ENCODE measurements around the gene SYT17.

Gene SYT17

GRCh38 chr16:19138601-19139000, 29.4 kb upstream of the SYT17 start:
- no peaks in the 10 kb centered on the region for H3K27me3 ChIP-seq (replicated peaks; ENCODE audit: control insufficient read depth, insufficient read depth, low read length, poor library complexity, severe bottlenecking)
- H3K4me3 ChIP-seq (ENCODE audit: insufficient read depth, low read depth, low read length, poor library complexity, severe bottlenecking), result no peak overlapping the region
- no peaks in the 10 kb centered on the region for H3K4me1 ChIP-seq (ENCODE audit: control insufficient read depth, insufficient read depth, low read length, poor library complexity, severe bottlenecking)
- no peak overlapping the region for H3K27ac ChIP-seq (ENCODE audit: insufficient read depth, low read length, poor library complexity, severe bottlenecking)
- no peak for DNase-seq
- no peaks in the 10 kb centered on the region for H3K36me3 ChIP-seq (ENCODE audit: control insufficient read depth, insufficient read depth, low read length)
- H3K9me3 ChIP-seq (ENCODE audit: control insufficient read depth, low read length), result no peaks in the 10 kb centered on the region

GRCh38 chr16:19139436-19140091, 28.5 kb upstream of the SYT17 start:
- Histone ChIP-seq H3K4me3 (ENCODE audit: insufficient read depth, low read depth, low read length, poor library complexity, severe bottlenecking) (no peak overlapping the region), H3K4me1 (ENCODE audit: control insufficient read depth, insufficient read depth, low read length, poor library complexity, severe bottlenecking) (no peaks in the 10 kb centered on the region)
- DNase-seq, result no peak

GRCh38 chr16:19140396-19140795, 27.6 kb upstream of the SYT17 start:
- Histone ChIP-seq H3K9me3 (ENCODE audit: control insufficient read depth, low read length) (no peaks in the 10 kb centered on the region), H3K4me3 (ENCODE audit: insufficient read depth, low read depth, low read length, poor library complexity, severe bottlenecking) (no peak overlapping the region), H3K36me3 (ENCODE audit: control insufficient read depth, insufficient read depth, low read length) (no peaks in the 10 kb centered on the region), H3K4me1 (ENCODE audit: control insufficient read depth, insufficient read depth, low read length, poor library complexity, severe bottlenecking) (no peaks in the 10 kb centered on the region), H3K27me3 (replicated peaks; ENCODE audit: control insufficient read depth, insufficient read depth, low read length, poor library complexity, severe bottlenecking) (no peaks in the 10 kb centered on the region), H3K27ac (ENCODE audit: insufficient read depth, low read length, poor library complexity, severe bottlenecking) (no peak overlapping the region)
- no peak for DNase-seq

More at GRCh38 chr16:19139436-19140091, 28.5 kb upstream of the SYT17 start:
- Histone ChIP-seq H3K27ac (ENCODE audit: insufficient read depth, low read length, poor library complexity, severe bottlenecking) (no peak overlapping the region), H3K9me3 (ENCODE audit: control insufficient read depth, low read length) (no peaks in the 10 kb centered on the region), H3K27me3 (replicated peaks; ENCODE audit: control insufficient read depth, insufficient read depth, low read length, poor library complexity, severe bottlenecking) (no peaks in the 10 kb centered on the region), H3K36me3 (ENCODE audit: control insufficient read depth, insufficient read depth, low read length) (no peaks in the 10 kb centered on the region)

- no peak for DNase-seq
- Histone ChIP-seq H3K9me3 (ENCODE audit: control insufficient read depth, low read length) (no peaks in the 10 kb centered on the region), H3K4me3 (ENCODE audit: insufficient read depth, low read depth, low read length, poor library complexity, severe bottlenecking) (no peak overlapping the region), H3K36me3 (ENCODE audit: control insufficient read depth, insufficient read depth, low read length) (no peaks in the 10 kb centered on the region), H3K27ac (ENCODE audit: insufficient read depth, low read length, poor library complexity, severe bottlenecking) (no peak overlapping the region), H3K4me1 (ENCODE audit: control insufficient read depth, insufficient read depth, low read length, poor library complexity, severe bottlenecking) (no peaks in the 10 kb centered on the region), H3K27me3 (replicated peaks; ENCODE audit: control insufficient read depth, insufficient read depth, low read length, poor library complexity, severe bottlenecking) (no peaks in the 10 kb centered on the region)
These were observed 25.0 kb upstream of the SYT17 start for GRCh38 chr16:19142939-19143598.

- Histone ChIP-seq H3K9me3 (ENCODE audit: control insufficient read depth, low read length) (no peaks in the 10 kb centered on the region), H3K27me3 (replicated peaks; ENCODE audit: control insufficient read depth, insufficient read depth, low read length, poor library complexity, severe bottlenecking) (no peaks in the 10 kb centered on the region), H3K4me1 (ENCODE audit: control insufficient read depth, insufficient read depth, low read length, poor library complexity, severe bottlenecking) (no peaks in the 10 kb centered on the region), H3K36me3 (ENCODE audit: control insufficient read depth, insufficient read depth, low read length) (no peaks in the 10 kb centered on the region), H3K4me3 (ENCODE audit: insufficient read depth, low read depth, low read length, poor library complexity, severe bottlenecking) (no peak overlapping the region), H3K27ac (ENCODE audit: insufficient read depth, low read length, poor library complexity, severe bottlenecking) (no peak overlapping the region)
- no peak for DNase-seq
These were observed 24.5 kb upstream of the SYT17 start for GRCh38 chr16:19143599-19143956.

GRCh38 chr16:19145010-19145409, 23.0 kb upstream of the SYT17 start:
- Histone ChIP-seq H3K4me3 (ENCODE audit: insufficient read depth, low read depth, low read length, poor library complexity, severe bottlenecking) (no peak overlapping the region), H3K4me1 (ENCODE audit: control insufficient read depth, insufficient read depth, low read length, poor library complexity, severe bottlenecking) (no peaks in the 10 kb centered on the region), H3K27ac (ENCODE audit: insufficient read depth, low read length, poor library complexity, severe bottlenecking) (no peak overlapping the region), H3K27me3 (replicated peaks; ENCODE audit: control insufficient read depth, insufficient read depth, low read length, poor library complexity, severe bottlenecking) (no peaks in the 10 kb centered on the region), H3K36me3 (ENCODE audit: control insufficient read depth, insufficient read depth, low read length) (no peaks in the 10 kb centered on the region), H3K9me3 (ENCODE audit: control insufficient read depth, low read length) (no peaks in the 10 kb centered on the region)
- no peak for DNase-seq

- H3K4me1 ChIP-seq (ENCODE audit: control insufficient read depth, insufficient read depth, low read length, poor library complexity, severe bottlenecking), result no peaks in the 10 kb centered on the region
- H3K4me3 ChIP-seq (ENCODE audit: insufficient read depth, low read depth, low read length, poor library complexity, severe bottlenecking), result no peak overlapping the region
- DNase-seq, result no peak
- H3K9me3 ChIP-seq (ENCODE audit: control insufficient read depth, low read length), result no peaks in the 10 kb centered on the region
- H3K27ac ChIP-seq (ENCODE audit: insufficient read depth, low read length, poor library complexity, severe bottlenecking), result no peak overlapping the region
- H3K36me3 ChIP-seq (ENCODE audit: control insufficient read depth, insufficient read depth, low read length), result no peaks in the 10 kb centered on the region
- H3K27me3 ChIP-seq (replicated peaks; ENCODE audit: control insufficient read depth, insufficient read depth, low read length, poor library complexity, severe bottlenecking), result no peaks in the 10 kb centered on the region
These were observed 20.9 kb upstream of the SYT17 start for GRCh38 chr16:19147126-19147525.

- Histone ChIP-seq H3K4me3 (ENCODE audit: insufficient read depth, low read depth, low read length, poor library complexity, severe bottlenecking) (no peak overlapping the region), H3K27ac (ENCODE audit: insufficient read depth, low read length, poor library complexity, severe bottlenecking) (no peak overlapping the region), H3K36me3 (ENCODE audit: control insufficient read depth, insufficient read depth, low read length) (no peaks in the 10 kb centered on the region), H3K9me3 (ENCODE audit: control insufficient read depth, low read length) (no peaks in the 10 kb centered on the region), H3K27me3 (replicated peaks; ENCODE audit: control insufficient read depth, insufficient read depth, low read length, poor library complexity, severe bottlenecking) (no peaks in the 10 kb centered on the region), H3K4me1 (ENCODE audit: control insufficient read depth, insufficient read depth, low read length, poor library complexity, severe bottlenecking) (no peaks in the 10 kb centered on the region)
- DNase-seq, result no peak
These were observed 20.4 kb upstream of the SYT17 start for GRCh38 chr16:19147627-19148026.

- no peaks in the 10 kb centered on the region for H3K4me1 ChIP-seq (ENCODE audit: control insufficient read depth, insufficient read depth, low read length, poor library complexity, severe bottlenecking)
- H3K27ac ChIP-seq (ENCODE audit: insufficient read depth, low read length, poor library complexity, severe bottlenecking), result no peak overlapping the region
- no peak for DNase-seq
- H3K36me3 ChIP-seq (ENCODE audit: control insufficient read depth, insufficient read depth, low read length), result no peaks in the 10 kb centered on the region
- no peak overlapping the region for H3K4me3 ChIP-seq (ENCODE audit: insufficient read depth, low read depth, low read length, poor library complexity, severe bottlenecking)
- H3K9me3 ChIP-seq (ENCODE audit: control insufficient read depth, low read length), result no peaks in the 10 kb centered on the region
- no peaks in the 10 kb centered on the region for H3K27me3 ChIP-seq (replicated peaks; ENCODE audit: control insufficient read depth, insufficient read depth, low read length, poor library complexity, severe bottlenecking)
These were observed 19.9 kb upstream of the SYT17 start for GRCh38 chr16:19148189-19148588.

GRCh38 chr16:19151310-19151709, 16.7 kb upstream of the SYT17 start:
- DNase-seq, result no peak
- no peaks in the 10 kb centered on the region for H3K9me3 ChIP-seq (ENCODE audit: control insufficient read depth, low read length)
- H3K4me3 ChIP-seq (ENCODE audit: insufficient read depth, low read depth, low read length, poor library complexity, severe bottlenecking), result no peak overlapping the region
- H3K36me3 ChIP-seq (ENCODE audit: control insufficient read depth, insufficient read depth, low read length), result no peaks in the 10 kb centered on the region
- no peak overlapping the region for H3K27ac ChIP-seq (ENCODE audit: insufficient read depth, low read length, poor library complexity, severe bottlenecking)
- no peaks in the 10 kb centered on the region for H3K4me1 ChIP-seq (ENCODE audit: control insufficient read depth, insufficient read depth, low read length, poor library complexity, severe bottlenecking)
- H3K27me3 ChIP-seq (replicated peaks; ENCODE audit: control insufficient read depth, insufficient read depth, low read length, poor library complexity, severe bottlenecking), result no peaks in the 10 kb centered on the region

Data from effector memory CD4-positive, alpha-beta T cell (primary cell).